Measurements from ENCODE around the gene KCNJ6.

KCNJ6 gene

DNA sequence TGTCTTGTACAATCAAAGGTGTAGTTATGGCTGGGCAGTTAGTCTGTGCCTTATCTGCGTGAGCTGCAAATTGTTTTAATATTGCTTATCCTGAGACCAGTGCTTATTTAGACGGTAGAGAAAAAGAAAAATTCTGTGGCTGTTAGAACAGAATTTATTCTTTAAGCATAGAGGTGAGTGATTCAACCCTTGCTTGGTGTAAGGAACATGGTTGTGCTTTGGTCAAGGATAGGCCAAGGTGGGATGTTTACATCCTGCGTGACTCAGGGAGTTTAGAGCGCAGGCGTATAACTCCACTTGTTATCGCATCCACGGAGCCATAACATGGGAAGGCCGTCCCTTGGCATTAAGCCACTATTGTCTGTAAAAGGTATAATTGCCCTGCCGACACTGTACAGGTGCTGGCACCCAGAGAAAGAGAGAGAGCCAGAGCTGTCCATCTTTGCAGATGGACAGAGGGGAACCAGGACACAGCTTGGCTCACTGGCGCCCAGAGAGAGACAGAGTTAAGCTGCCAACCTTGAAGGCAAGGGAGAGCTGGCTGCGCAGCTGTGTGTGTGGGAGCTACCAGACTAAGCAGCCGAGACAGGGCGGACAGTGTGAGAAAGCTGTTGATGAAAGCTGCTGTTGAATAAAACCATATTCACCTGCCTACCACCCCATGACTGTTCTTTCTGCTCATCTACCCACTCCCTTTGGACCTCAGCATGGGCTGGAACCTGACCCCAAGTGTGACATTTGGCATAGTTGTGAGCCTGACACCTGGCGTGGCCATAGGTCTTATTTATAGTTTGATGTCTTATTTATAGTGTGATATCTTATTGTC lies 349.3 kb downstream of the KCNJ6 start:
- no peak overlapping the region for H3K27ac ChIP-seq (ENCODE audit: low read depth, low read length)
- H3K27me3 ChIP-seq (ENCODE audit: low read length) = no peaks in the 10 kb centered on the region
- no peak overlapping the region for H3K4me3 ChIP-seq (ENCODE audit: insufficient read depth, low read length, poor library complexity, severe bottlenecking)
- no peak overlapping the region for H3K4me2 ChIP-seq (ENCODE audit: low read depth, low read length, poor library complexity, severe bottlenecking)
- H4K20me1 ChIP-seq (ENCODE audit: low read depth, low read length) = no peaks in the 10 kb centered on the region
- TF ChIP-seq, protein P1, sequence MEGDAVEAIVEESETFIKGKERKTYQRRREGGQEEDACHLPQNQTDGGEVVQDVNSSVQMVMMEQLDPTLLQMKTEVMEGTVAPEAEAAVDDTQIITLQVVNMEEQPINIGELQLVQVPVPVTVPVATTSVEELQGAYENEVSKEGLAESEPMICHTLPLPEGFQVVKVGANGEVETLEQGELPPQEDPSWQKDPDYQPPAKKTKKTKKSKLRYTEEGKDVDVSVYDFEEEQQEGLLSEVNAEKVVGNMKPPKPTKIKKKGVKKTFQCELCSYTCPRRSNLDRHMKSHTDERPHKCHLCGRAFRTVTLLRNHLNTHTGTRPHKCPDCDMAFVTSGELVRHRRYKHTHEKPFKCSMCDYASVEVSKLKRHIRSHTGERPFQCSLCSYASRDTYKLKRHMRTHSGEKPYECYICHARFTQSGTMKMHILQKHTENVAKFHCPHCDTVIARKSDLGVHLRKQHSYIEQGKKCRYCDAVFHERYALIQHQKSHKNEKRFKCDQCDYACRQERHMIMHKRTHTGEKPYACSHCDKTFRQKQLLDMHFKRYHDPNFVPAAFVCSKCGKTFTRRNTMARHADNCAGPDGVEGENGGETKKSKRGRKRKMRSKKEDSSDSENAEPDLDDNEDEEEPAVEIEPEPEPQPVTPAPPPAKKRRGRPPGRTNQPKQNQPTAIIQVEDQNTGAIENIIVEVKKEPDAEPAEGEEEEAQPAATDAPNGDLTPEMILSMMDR (IDR thresholded peaks at IDR 0.05; ENCODE audit: insufficient read depth, low read length, poor library complexity, severe bottlenecking) = no peak
- TF ChIP-seq EZH2phosphoT487 (conservative IDR thresholded peaks at IDR 0.05; ENCODE audit: low read length) = no peak
- no peaks in the 10 kb centered on the region for H3F3A ChIP-seq (ENCODE audit: insufficient read depth)
- H3K79me2 ChIP-seq (ENCODE audit: insufficient read depth, low read length) = no peaks in the 10 kb centered on the region
- no peaks in the 10 kb centered on the region for H3K9me3 ChIP-seq (ENCODE audit: insufficient read depth, low read length)
- H3K9me2 ChIP-seq (replicated peaks; ENCODE audit: insufficient read depth, low read length) = no peaks in the 10 kb centered on the region
- no peaks in the 10 kb centered on the region for H3K36me3 ChIP-seq (ENCODE audit: low read length)
- H2AFZ ChIP-seq (ENCODE audit: low read depth, low read length, severe bottlenecking) = no peak overlapping the region
- no peak overlapping the region for H3K9ac ChIP-seq (ENCODE audit: low read length)

GRCh38 chr21:37565530-37566223 lies 350.6 kb downstream of the KCNJ6 start:
- Histone ChIP-seq H3K36me3 (ENCODE audit: low read length) (no peaks in the 10 kb centered on the region), H3K9ac (ENCODE audit: low read length) (no peak overlapping the region), H3K4me2 (ENCODE audit: low read depth, low read length, poor library complexity, severe bottlenecking) (no peak overlapping the region), H3K79me2 (ENCODE audit: insufficient read depth, low read length) (no peaks in the 10 kb centered on the region), H3K27ac (ENCODE audit: low read depth, low read length) (no peak overlapping the region), H3K9me2 (replicated peaks; ENCODE audit: insufficient read depth, low read length) (no peaks in the 10 kb centered on the region), H4K20me1 (ENCODE audit: low read depth, low read length) (no peaks in the 10 kb centered on the region), H3K27me3 (ENCODE audit: low read length) (no peaks in the 10 kb centered on the region), H3K4me3 (ENCODE audit: insufficient read depth, low read length, poor library complexity, severe bottlenecking) (no peak overlapping the region), H3F3A (ENCODE audit: insufficient read depth) (no peaks in the 10 kb centered on the region), H3K9me3 (ENCODE audit: insufficient read depth, low read length) (no peaks in the 10 kb centered on the region), H2AFZ (ENCODE audit: low read depth, low read length, severe bottlenecking) (no peak overlapping the region)
- TF ChIP-seq, protein P1 (IDR thresholded peaks at IDR 0.05; ENCODE audit: insufficient read depth, low read length, poor library complexity, severe bottlenecking) = no peak
- TF ChIP-seq EZH2phosphoT487 (conservative IDR thresholded peaks at IDR 0.05; ENCODE audit: low read length) = no peak

- H3K4me3 ChIP-seq (ENCODE audit: insufficient read depth, low read length, poor library complexity, severe bottlenecking) = no peak overlapping the region
- H3K79me2 ChIP-seq (ENCODE audit: insufficient read depth, low read length) = no peaks in the 10 kb centered on the region
- H3K27ac ChIP-seq (ENCODE audit: low read depth, low read length) = no peak overlapping the region
- no peak overlapping the region for H3K4me2 ChIP-seq (ENCODE audit: low read depth, low read length, poor library complexity, severe bottlenecking)
- no peaks in the 10 kb centered on the region for H3K27me3 ChIP-seq (ENCODE audit: low read length)
- H3K9me2 ChIP-seq (replicated peaks; ENCODE audit: insufficient read depth, low read length) = no peaks in the 10 kb centered on the region
- no peak for TF ChIP-seq EZH2phosphoT487 (conservative IDR thresholded peaks at IDR 0.05; ENCODE audit: low read length)
- TF ChIP-seq, protein P1 (IDR thresholded peaks at IDR 0.05; ENCODE audit: insufficient read depth, low read length, poor library complexity, severe bottlenecking) = no peak
- no peak overlapping the region for H3K9ac ChIP-seq (ENCODE audit: low read length)
- H3F3A ChIP-seq (ENCODE audit: insufficient read depth) = no peaks in the 10 kb centered on the region
- no peaks in the 10 kb centered on the region for H3K9me3 ChIP-seq (ENCODE audit: insufficient read depth, low read length)
- no peaks in the 10 kb centered on the region for H4K20me1 ChIP-seq (ENCODE audit: low read depth, low read length)
- no peaks in the 10 kb centered on the region for H3K36me3 ChIP-seq (ENCODE audit: low read length)
- H2AFZ ChIP-seq (ENCODE audit: low read depth, low read length, severe bottlenecking) = no peak overlapping the region
Observed at GRCh38 chr21:37564924-37565529, 351.2 kb downstream of the KCNJ6 start.

Measured in SU-DHL-6 (cell line).